GM12878 (cell line): ENCODE measurements around the gene KRI1.

Experiments used
- ASH2L ChIP-seq: fragments of 300-600, 200-600 bp; sonication (generic); IDR thresholded peaks from 2 replicates; pipeline ENCODE4 v1.6.1; 2017; ENCODE audit warnings: low read depth, mild to moderate bottlenecking, borderline replicate concordance
- BHLHE40 ChIP-seq, 2 experiments: fragments of 450-650 bp in 1 of 2; IDR thresholded peaks; 2 replicates each; pipeline ENCODE4 v1.6.1; 2011 to 2017; ENCODE audit warnings: low read depth in 2 of 2, borderline replicate concordance in 1 of 2, improper control_type of control experiment in 1 of 2, low read length in 1 of 2, mild to moderate bottlenecking in 1 of 2
- CTCF ChIP-seq, 3 experiments: IDR thresholded peaks in 2 of 3; conservative IDR thresholded peaks in 1 of 3; 2 replicates each; pipeline ENCODE4 v1.5.1; 2011; ENCODE audit warnings: low read depth in 3 of 3, low read length in 3 of 3, mild to moderate bottlenecking in 3 of 3, control low read depth in 2 of 3, moderate library complexity in 2 of 3, inconsistent platforms in 1 of 3, mixed read lengths in 1 of 3; ENCODE audit not compliant: control insufficient read depth in 2 of 3, insufficient read depth in 1 of 3; ENCODE audit errors: extremely low read depth in 1 of 3
- ESRRA ChIP-seq: IDR thresholded peaks from 2 replicates; pipeline ENCODE4 v1.6.1; 2012; ENCODE audit warnings: mild to moderate bottlenecking, low read length, improper control_type of control experiment
- KDM1A ChIP-seq: fragments of 200-600 bp; sonication (generic); IDR thresholded peaks from 2 replicates; pipeline ENCODE4 v1.6.1; 2016; ENCODE audit warnings: borderline replicate concordance
- MAX ChIP-seq: IDR thresholded peaks from 2 replicates; pipeline ENCODE4 v1.6.1; 2012; ENCODE audit warnings: low read depth, low read length, improper control_type of control experiment
- POLR2A ChIP-seq: IDR thresholded peaks from 2 replicates; pipeline ENCODE4 v1.6.1; 2011; ENCODE audit warnings: low read depth, mild to moderate bottlenecking, low read length
- POLR2AphosphoS5 ChIP-seq: IDR thresholded peaks from 2 replicates; pipeline ENCODE4 v1.6.1; 2011; ENCODE audit warnings: mild to moderate bottlenecking, low read length, inconsistent platforms
- TAF1 ChIP-seq: IDR thresholded peaks from 2 replicates; pipeline ENCODE4 v1.6.1; 2011; ENCODE audit warnings: mild to moderate bottlenecking, low read depth, low read length, borderline replicate concordance

- TF ChIP-seq MAX (no peak), BHLHE40 (IDR thresholded peaks at IDR 0.05; ENCODE audit: borderline replicate concordance in 1 of 2, low read depth in 2 of 2, low read length in 1 of 2) (no peak), ASH2L (no peak), POLR2AphosphoS5 (no peak), POLR2A (no peak), ESRRA (no peak), CTCF (IDR thresholded peaks at IDR 0.05 in 2 of 3, conservative IDR thresholded peaks at IDR 0.05 in 1 of 3; ENCODE audit: control insufficient read depth in 2 of 3, extremely low read depth in 1 of 3, insufficient read depth in 1 of 3, low read depth in 3 of 3, low read length in 3 of 3) (no peak), TAF1 (no peak), KDM1A (no peak)
These were observed 57.1 kb downstream of the KRI1 start for GRCh38 chr19:10508707-10509106.
